SU-DHL-6 (cell line): ENCODE data around the gene RTF2.

Experiments used
- H2AFZ ChIP-seq: fragments of 200-600 bp; sonication (generic); 2 replicates; pipeline ENCODE4 v1.6.1; 2014; ENCODE audit warnings: low read depth, mild to moderate bottlenecking, moderate library complexity, mixed read lengths, antibody characterized with exemption, low read length; ENCODE audit not compliant: severe bottlenecking
- H3F3A ChIP-seq: fragments of 200-600 bp; shearing (Covaris generic); 2 replicates; pipeline ENCODE4 v1.6.0; 2016; ENCODE audit warnings: antibody characterized with exemption, mild to moderate bottlenecking; ENCODE audit not compliant: insufficient read depth
- H3K27ac ChIP-seq: fragments of 200-600 bp; sonication (generic); 2 replicates; pipeline ENCODE4 v1.5.1; 2016; ENCODE audit warnings: low read depth, mild to moderate bottlenecking, low read length, moderate library complexity, mixed read lengths
- H3K27me3 ChIP-seq: fragments of 200-600 bp; sonication (generic), shearing (Covaris generic); 2 replicates; pipeline ENCODE4 v1.6.0; 2014; ENCODE audit warnings: mild to moderate bottlenecking, low read length
- H3K36me3 ChIP-seq: fragments of 200-600 bp; sonication (generic); 2 replicates; pipeline ENCODE4 v1.6.1; 2014; ENCODE audit warnings: mild to moderate bottlenecking, low read length, mixed read lengths
- H3K4me2 ChIP-seq: fragments of 300-600, 200-600 bp; shearing (Covaris generic), sonication (generic); 2 replicates; pipeline ENCODE4 v1.6.0; 2014; ENCODE audit warnings: low read length, low read depth, mild to moderate bottlenecking; ENCODE audit not compliant: poor library complexity, severe bottlenecking
- H3K4me3 ChIP-seq: fragments of 200-600 bp; sonication (generic); 2 replicates; pipeline ENCODE4 v1.5.1; 2014; ENCODE audit warnings: antibody characterized with exemption, low read length, mild to moderate bottlenecking, mixed read lengths; ENCODE audit not compliant: insufficient read depth, poor library complexity, severe bottlenecking
- H3K79me2 ChIP-seq: fragments of 200-600 bp; sonication (generic); 2 replicates; pipeline ENCODE4 v1.6.1; 2014; ENCODE audit warnings: mild to moderate bottlenecking, low read length, moderate library complexity; ENCODE audit not compliant: insufficient read depth
- H3K9ac ChIP-seq: fragments of 200-600 bp; sonication (generic); 2 replicates; pipeline ENCODE4 v1.7.0; 2014; ENCODE audit warnings: mild to moderate bottlenecking, low read length
- H3K9me2 ChIP-seq: fragments of 200-600 bp; sonication (generic); replicated peaks from 2 replicates; pipeline ENCODE4 v1.6.1; 2014; ENCODE audit warnings: low read length; ENCODE audit not compliant: insufficient read depth
- H3K9me3 ChIP-seq: fragments of 200-600 bp; sonication (generic); 2 replicates; pipeline ENCODE4 v1.6.1; 2014; ENCODE audit warnings: low read length, mixed read lengths; ENCODE audit not compliant: insufficient read depth
- H4K20me1 ChIP-seq: fragments of 200-600 bp; sonication (generic); 2 replicates; pipeline ENCODE4 v1.6.1; 2014; ENCODE audit warnings: low read depth, mild to moderate bottlenecking, antibody characterized with exemption, low read length, moderate library complexity, mixed read lengths
- EZH2phosphoT487 ChIP-seq: fragments of 200-600 bp; sonication (generic), shearing (Covaris generic); conservative IDR thresholded peaks from 2 replicates; pipeline ENCODE4 v1.6.1; 2018; ENCODE audit warnings: mild to moderate bottlenecking, antibody characterized with exemption, low read length, moderate library complexity, mixed read lengths
- TF ChIP-seq, protein P1 (sequence below): fragments of 200-600 bp; sonication (generic); IDR thresholded peaks from one replicate; pipeline ENCODE4 v1.5.1; 2017; ENCODE audit warnings: antibody characterized with exemption, mild to moderate bottlenecking, low read length, moderate library complexity; ENCODE audit not compliant: insufficient read depth, poor library complexity, severe bottlenecking

Gene RTF2

DNA sequence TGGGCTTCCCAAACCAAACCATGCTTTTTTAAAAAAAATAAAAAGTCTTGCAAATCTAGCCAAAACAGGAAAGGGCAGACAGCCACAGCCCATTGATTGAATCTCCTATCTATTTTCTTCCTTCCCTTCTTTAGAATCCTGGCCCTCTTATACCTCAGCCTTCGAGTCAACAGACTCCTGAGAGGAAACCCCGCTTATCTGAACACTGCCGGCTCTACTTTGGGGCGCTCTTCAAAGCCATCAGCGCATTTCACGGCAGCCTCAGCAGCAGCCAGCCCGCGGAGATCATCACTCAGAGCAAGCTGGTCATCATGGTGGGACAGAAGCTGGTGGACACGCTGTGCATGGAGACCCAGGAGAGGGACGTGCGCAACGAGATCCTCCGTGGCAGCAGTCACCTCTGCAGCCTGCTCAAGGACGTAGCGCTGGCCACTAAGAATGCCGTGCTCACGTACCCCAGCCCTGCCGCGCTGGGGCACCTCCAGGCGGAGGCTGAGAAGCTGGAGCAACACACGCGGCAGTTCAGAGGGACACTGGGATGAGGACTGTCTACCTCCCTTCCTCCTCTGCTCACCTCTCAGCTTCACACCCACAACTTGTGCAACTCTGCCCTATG lies 10.1 kb upstream of the RTF2 start:
- H3K4me2 ChIP-seq: no peak overlapping the region
- H3K79me2 ChIP-seq: no peaks in the 10 kb centered on the region
- no peak overlapping the region for H3K9ac ChIP-seq
- TF ChIP-seq EZH2phosphoT487: no peak
- TF ChIP-seq, protein P1, sequence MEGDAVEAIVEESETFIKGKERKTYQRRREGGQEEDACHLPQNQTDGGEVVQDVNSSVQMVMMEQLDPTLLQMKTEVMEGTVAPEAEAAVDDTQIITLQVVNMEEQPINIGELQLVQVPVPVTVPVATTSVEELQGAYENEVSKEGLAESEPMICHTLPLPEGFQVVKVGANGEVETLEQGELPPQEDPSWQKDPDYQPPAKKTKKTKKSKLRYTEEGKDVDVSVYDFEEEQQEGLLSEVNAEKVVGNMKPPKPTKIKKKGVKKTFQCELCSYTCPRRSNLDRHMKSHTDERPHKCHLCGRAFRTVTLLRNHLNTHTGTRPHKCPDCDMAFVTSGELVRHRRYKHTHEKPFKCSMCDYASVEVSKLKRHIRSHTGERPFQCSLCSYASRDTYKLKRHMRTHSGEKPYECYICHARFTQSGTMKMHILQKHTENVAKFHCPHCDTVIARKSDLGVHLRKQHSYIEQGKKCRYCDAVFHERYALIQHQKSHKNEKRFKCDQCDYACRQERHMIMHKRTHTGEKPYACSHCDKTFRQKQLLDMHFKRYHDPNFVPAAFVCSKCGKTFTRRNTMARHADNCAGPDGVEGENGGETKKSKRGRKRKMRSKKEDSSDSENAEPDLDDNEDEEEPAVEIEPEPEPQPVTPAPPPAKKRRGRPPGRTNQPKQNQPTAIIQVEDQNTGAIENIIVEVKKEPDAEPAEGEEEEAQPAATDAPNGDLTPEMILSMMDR: no peak
- H3K36me3 ChIP-seq: no peaks in the 10 kb centered on the region
- no peaks in the 10 kb centered on the region for H3K9me3 ChIP-seq
- no peaks in the 10 kb centered on the region for H3K9me2 ChIP-seq
- H3F3A ChIP-seq: no peaks in the 10 kb centered on the region
- H3K27me3 ChIP-seq: no peaks in the 10 kb centered on the region
- no peaks in the 10 kb centered on the region for H4K20me1 ChIP-seq
- no peak overlapping the region for H3K27ac ChIP-seq
- no peak overlapping the region for H2AFZ ChIP-seq
- no peak overlapping the region for H3K4me3 ChIP-seq

DNA sequence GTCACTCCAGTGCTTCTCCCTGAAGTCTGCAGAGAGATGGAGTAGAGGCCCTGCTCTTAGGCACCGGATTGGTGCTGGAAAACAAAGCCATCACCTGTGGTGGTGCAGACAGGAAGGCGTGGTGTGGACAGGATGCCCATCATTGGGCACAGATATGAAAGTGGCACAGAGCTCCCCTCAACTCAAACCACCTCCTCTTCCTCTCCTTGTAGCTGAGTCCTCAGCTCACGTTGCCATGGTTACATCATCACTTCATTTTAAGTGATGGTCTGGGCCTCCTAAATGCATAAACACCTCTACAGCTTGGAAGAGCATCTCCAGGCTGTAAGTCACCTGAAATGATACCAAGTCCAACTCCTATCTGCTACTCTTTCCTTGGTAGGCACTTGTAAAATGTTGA lies 8.0 kb upstream of the RTF2 start:
- Histone ChIP-seq H3K9me2 (no peaks in the 10 kb centered on the region), H3K36me3 (no peaks in the 10 kb centered on the region), H3K9ac (no peak overlapping the region), H3K4me2 (no peak overlapping the region), H3K27ac (no peak overlapping the region), H3F3A (no peaks in the 10 kb centered on the region), H3K4me3 (no peak overlapping the region), H2AFZ (no peak overlapping the region), H3K9me3 (no peaks in the 10 kb centered on the region), H3K79me2 (no peaks in the 10 kb centered on the region), H4K20me1 (no peaks in the 10 kb centered on the region), H3K27me3 (no peaks in the 10 kb centered on the region)
- TF ChIP-seq, protein P1: no peak
- no peak for TF ChIP-seq EZH2phosphoT487

DNA sequence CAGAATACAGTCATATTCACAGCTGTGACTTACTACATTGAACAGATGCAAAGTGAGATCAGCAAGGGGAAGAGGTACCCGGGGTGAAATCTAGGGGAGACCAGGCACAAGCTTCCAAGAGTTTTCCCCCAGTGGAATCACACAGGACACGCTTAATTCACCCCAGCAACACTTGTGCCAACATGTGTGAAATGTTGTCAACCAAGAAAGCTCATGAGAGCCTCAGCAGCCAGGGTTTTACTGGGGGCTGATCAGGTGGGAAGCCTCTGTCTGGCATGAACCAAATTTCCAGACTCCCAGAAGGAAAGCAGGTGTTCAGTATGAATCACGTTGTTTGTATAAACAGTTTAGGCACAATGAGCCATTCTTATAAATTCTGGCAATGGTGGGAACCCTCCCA lies 6.9 kb upstream of the RTF2 start:
- no peak overlapping the region for H3K4me2 ChIP-seq
- H3K9me2 ChIP-seq: no peaks in the 10 kb centered on the region
- no peaks in the 10 kb centered on the region for H3F3A ChIP-seq
- H3K4me3 ChIP-seq: no peak overlapping the region
- no peaks in the 10 kb centered on the region for H3K36me3 ChIP-seq
- no peak overlapping the region for H3K27ac ChIP-seq
- H4K20me1 ChIP-seq: no peaks in the 10 kb centered on the region
- no peaks in the 10 kb centered on the region for H3K9me3 ChIP-seq
- no peak overlapping the region for H2AFZ ChIP-seq
- no peaks in the 10 kb centered on the region for H3K79me2 ChIP-seq
- H3K9ac ChIP-seq: no peak overlapping the region
- H3K27me3 ChIP-seq: no peaks in the 10 kb centered on the region
- no peak for TF ChIP-seq EZH2phosphoT487
- TF ChIP-seq, protein P1: no peak
